GM19468 (cell line): ENCODE measurements around the gene SULT1E1.
A peak's percentile ranks its signal among the peaks of the same experiment; 100 is the strongest.
"Not testable (repeated sequence)": the region's sequence is repeated elsewhere in the genome, so short reads cannot be mapped to it uniquely, and the experiment has no call there.

Source experiments
- ATAC-seq: cut with Tn5 transposase; IDR thresholded peaks from one replicate; pipeline ENCODE4 v1.9.1; 2021; ENCODE audit warnings: mild to moderate bottlenecking, moderate library complexity, moderate number of reproducible peaks; ENCODE audit not compliant: unreplicated experiment; ENCODE audit errors: extremely low read depth

SULT1E1 gene

DNA sequence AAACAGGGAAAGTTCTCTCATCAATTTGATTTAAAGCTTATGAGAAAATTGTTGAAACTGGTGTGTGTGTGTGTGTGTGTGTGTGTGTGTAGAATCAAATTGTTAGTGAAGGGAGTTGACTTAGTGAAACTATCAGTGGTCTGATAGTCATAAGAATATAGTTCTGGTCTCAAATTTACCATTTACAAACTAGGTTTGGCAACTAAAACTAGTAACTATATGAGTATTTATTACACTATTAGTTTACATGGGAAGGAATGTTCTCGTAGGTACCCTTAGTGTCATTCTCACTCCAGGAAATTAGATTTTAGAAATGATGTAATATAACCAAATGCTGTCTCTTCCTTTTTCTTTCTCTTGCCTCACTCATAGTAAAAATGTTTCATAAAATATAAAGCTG is 11.9 kb downstream of the SULT1E1 start:
- ATAC-seq, result no peak

GRCh38 chr4:69843932-69844331 is 16.0 kb downstream of the SULT1E1 start:
- peak; percentile 88 for ATAC-seq

GRCh38 chr4:69843301-69843700 is 16.6 kb downstream of the SULT1E1 start:
- no peak for ATAC-seq

- no peak for ATAC-seq
Measured at GRCh38 chr4:69838977-69839376, 21.0 kb downstream of the SULT1E1 start.

- no peak for ATAC-seq
Measured at GRCh38 chr4:69836287-69836686, 23.7 kb downstream of the SULT1E1 start.

GRCh38 chr4:69835766-69836165 is 24.2 kb downstream of the SULT1E1 start:
- ATAC-seq, result no peak

DNA sequence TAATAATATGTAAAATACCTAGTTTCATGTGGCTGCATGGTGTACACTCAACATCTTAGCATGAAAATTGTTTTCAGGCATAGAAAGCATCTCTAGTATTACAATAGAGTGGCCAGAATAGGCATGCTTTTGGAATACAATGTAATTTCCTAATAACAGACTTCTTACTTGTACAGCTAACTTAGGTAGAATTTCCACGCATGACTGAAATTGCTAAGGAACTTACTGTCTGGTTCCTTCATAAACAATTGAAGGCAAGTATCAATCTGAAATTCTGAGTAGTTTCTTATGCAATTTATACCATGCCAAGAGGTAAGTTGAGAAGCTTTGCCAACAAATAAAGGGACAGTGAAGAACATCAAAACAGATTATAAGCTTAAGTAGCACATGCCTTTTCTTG is 26.7 kb downstream of the SULT1E1 start:
- ATAC-seq, result no peak

- ATAC-seq, result no peak
Measured at GRCh38 chr4:69832326-69833030, 27.5 kb downstream of the SULT1E1 start.

DNA sequence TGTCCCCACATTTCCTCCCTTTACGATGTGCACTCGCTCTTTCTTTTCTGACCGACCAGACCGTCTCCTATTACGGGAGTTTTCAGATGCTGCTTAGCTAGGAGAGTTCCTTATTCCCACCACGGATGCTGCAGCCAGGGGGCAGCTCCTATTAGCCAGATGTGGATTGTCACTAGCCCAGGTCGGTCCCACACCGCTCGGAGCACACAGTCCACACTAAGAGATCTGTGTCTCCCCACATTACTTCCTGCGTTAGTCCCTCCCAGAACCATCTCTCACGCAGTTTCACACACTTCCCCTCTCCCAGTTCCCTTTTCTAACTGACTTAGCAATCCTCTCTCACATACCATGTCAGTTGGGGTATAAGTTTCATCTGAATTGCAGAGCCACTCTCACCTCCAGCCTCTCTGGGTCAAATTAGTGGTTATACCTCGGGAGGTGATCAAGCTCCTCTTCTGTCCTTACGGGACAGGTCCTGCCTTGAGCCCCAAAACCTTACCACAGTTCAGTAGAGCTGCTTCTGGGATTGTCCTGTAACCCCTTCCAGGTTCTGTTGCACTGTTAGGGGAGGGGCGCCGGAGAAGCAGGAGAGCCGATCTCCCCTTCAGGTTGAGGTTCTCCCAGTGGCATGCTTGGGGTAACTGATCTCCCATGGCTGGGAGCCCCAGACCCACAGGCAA is 28.2 kb downstream of the SULT1E1 start:
- peak; percentile 85 for ATAC-seq

DNA sequence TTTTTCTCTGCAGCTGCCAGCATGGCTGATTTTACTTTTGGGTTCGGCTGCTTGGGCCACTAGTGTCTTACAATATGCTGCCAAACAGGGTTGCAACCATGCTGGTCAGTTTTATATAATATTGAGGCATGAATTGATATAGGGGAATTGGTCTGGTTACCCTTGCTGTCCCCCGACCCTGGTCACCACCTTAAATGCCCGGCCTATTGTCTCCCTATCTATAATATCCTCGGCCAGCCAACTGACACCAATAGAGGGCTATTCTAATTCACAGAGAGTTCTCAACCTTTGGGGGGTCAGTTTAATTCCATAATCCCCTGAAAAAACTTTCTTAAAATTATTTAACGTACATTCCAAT is 28.7 kb downstream of the SULT1E1 start:
- no peak for ATAC-seq

GRCh38 chr4:69830560-69831269 is 29.2 kb downstream of the SULT1E1 start:
- peak; percentile 32 for ATAC-seq

DNA sequence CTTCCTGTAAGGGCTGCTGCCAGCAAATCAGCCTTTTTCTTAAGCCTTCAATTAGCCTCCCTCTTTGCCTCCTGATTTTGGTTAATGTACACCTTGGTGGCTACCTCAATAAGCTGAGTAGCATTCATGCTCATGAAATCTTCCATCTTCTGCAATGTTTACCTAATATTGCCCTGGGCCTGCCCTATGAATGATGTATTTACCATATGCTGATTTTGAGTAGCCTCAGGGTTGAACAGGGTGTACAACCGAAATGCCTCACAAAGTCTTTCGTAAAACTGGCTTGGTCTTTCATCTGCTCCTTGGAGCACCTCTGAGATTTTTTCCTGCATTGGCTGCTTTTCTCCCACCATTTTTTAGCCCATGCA is 29.8 kb downstream of the SULT1E1 start:
- ATAC-seq, result no peak

- ATAC-seq, result no peak
Measured at GRCh38 chr4:69829678-69830077, 30.3 kb downstream of the SULT1E1 start.

DNA sequence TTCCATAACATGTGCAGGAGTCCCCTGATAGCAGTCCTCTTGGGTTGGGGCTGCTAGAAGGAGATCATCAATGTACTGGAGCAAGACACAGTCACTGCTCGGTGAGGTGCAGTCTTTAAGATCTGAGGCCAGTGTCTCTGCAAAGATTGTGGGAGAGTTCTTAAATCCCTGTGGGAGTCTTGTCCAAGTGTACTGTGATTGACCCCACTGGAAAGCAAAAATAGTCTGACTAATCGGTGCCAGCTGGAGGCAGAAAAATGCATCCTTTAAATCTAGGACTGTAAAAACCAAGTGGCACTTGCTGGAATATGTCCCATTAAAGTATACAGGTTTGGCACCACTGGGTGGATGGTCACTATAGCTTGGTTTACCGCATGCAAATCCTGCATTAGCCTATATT is 31.1 kb downstream of the SULT1E1 start:
- no peak for ATAC-seq

DNA sequence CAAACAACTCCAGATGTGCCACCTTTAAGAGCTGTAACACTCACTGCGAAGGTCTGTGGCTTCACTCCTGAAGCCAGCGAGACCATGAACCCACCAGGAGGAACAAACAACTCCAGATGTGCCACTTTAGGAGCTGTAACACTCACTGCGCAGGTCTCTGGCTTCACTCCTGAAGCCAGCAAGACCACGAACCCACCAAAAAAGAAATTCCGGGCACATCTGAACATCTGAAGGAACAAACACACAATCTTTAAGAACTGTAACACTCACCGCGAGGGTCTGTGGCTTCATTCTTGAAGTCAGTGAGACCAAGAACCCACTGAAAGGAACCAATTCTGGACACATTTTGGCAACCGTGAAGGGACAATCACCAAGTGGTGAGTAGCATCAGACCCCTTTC is 34.9 kb downstream of the SULT1E1 start:
- not testable (repeated sequence) for ATAC-seq

- ATAC-seq, result peak; percentile 93
Measured at GRCh38 chr4:69823481-69824186, 36.3 kb downstream of the SULT1E1 start.

DNA sequence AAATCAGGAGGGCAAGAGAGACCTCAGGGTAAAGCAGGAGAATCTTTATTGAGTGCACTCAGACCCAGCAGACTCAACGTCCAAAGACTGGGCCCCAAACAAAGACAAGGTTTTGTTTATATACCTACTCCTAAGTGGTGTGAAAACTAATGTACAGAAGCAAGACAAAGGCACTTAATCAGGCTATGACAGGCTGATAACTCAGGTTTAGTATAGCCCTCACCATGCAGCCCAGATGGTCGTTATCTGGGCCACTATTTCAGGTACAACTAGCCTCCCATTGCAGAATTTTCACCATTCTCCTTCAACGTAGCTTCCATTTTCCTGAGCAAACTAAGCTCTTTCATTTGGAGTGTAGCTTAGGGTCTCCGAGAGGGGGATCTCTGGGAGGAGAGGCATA is 36.9 kb downstream of the SULT1E1 start:
- ATAC-seq, result no peak

DNA sequence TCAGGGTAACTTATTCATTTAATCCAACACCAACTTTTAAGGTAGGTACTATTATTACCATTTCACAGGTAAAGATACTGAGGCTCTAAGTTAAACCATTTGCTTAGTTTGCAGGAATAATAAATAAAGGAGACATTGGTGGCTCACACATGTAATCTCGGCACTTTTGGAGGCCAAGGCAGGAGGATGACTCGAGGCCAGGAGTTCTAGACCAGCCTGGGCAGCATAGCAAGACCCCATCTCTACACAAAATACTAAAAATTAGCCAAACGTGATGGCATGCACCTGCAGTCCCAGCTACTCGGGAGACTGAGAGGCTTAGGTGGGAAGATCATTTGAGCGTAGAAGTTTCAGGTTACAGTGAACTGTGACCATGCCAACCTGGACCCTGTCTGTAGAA is 37.7 kb downstream of the SULT1E1 start:
- ATAC-seq, result no peak

DNA sequence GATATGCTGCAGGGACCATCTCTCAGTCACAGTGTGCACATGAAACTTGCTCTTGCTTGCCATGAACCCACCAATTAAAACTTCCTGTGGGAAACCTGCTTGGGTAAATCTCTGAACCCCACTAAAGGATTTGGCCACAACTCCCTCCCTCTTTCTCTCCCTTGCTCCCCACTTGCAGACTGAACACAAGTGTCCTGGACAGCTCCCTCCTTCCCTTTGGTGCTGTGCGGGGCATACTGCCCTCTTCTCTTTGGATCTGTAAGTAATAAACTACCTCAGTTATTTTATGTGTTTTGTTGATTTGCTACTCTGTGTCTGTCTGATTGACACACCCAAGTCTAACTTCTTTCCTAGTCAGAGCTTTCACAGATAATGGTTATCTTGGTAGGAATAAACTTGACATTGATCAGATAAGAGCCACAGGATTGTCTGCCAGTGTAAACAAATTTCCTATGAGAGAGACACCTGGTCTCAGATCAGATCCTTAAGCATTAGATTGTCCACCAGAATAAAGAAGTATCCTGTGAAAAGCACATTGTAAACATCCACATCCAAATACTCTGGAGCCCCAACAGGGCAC is 41.8 kb downstream of the SULT1E1 start:
- no peak for ATAC-seq

- ATAC-seq, result no peak
Measured at GRCh38 chr4:69816236-69816635, 43.7 kb downstream of the SULT1E1 start.

DNA sequence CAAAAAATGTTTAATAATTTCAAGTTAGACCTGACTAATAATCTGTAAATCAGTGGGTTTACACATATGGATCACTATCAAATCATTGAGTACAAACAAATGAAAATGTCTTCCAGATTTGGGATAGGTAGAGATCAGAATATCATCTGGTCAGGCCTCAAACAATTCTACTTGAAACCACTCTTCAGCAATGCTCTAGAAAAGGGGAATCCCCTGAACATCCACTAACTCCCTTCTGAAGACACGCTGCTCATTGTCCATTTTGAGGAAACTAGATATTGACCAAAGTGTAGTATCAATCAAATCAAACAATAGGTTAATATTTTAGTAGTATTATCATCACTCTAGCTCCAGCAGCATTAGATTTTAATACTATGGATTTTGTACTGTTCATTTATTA is 46.3 kb downstream of the SULT1E1 start:
- no peak for ATAC-seq
